HEK293 (cell line): ENCODE results near the gene RNF227.

Experiments used
- KLF7 ChIP-seq: fragments of 450-650 bp; formaldehyde crosslinking; IDR thresholded peaks from 2 replicates; pipeline ENCODE4 v1.5.1; 2016; ENCODE audit warnings: missing biosample characterization, missing genetic modification characterization, borderline replicate concordance
- OSR2 ChIP-seq: fragments of 450-650 bp; formaldehyde crosslinking; IDR thresholded peaks from 2 replicates; pipeline ENCODE4 v1.5.1; 2016; ENCODE audit warnings: missing biosample characterization, missing genetic modification characterization
- RBAK ChIP-seq: fragments of 450-650 bp; formaldehyde crosslinking; IDR thresholded peaks from 2 replicates; pipeline ENCODE4 v1.5.1; 2016; ENCODE audit warnings: missing biosample characterization, missing genetic modification characterization
- ZBTB10 ChIP-seq: fragments of 450-650 bp; formaldehyde crosslinking; IDR thresholded peaks from 2 replicates; pipeline ENCODE4 v1.5.1; 2016; ENCODE audit warnings: missing biosample characterization, missing genetic modification characterization
- ZBTB26 ChIP-seq: fragments of 450-650 bp; formaldehyde crosslinking; optimal IDR thresholded peaks from 2 replicates; pipeline ENCODE3; 2016; ENCODE audit warnings: missing biosample characterization, mild to moderate bottlenecking, missing genetic modification characterization
- ZBTB48 ChIP-seq: fragments of 450-650 bp; formaldehyde crosslinking; IDR thresholded peaks from 2 replicates; pipeline ENCODE4 v1.5.1; 2016; ENCODE audit warnings: missing biosample characterization, missing genetic modification characterization
- ZBTB8A ChIP-seq: fragments of 450-650 bp; formaldehyde crosslinking; IDR thresholded peaks from 2 replicates; pipeline ENCODE4 v1.5.1; 2016; ENCODE audit warnings: missing biosample characterization, missing genetic modification characterization
- ZFP3 ChIP-seq: fragments of 450-650 bp; formaldehyde crosslinking; IDR thresholded peaks from 2 replicates; pipeline ENCODE4 v1.5.1; 2016; ENCODE audit warnings: low read depth, missing biosample characterization, missing genetic modification characterization
- ZNF132 ChIP-seq: fragments of 450-650 bp; formaldehyde crosslinking; IDR thresholded peaks from 2 replicates; pipeline ENCODE4 v1.5.1; 2017; ENCODE audit warnings: missing biosample characterization, missing genetic modification characterization, borderline replicate concordance
- ZNF16 ChIP-seq: fragments of 450-650 bp; formaldehyde crosslinking; IDR thresholded peaks from 2 replicates; pipeline ENCODE4 v1.5.1; 2016; ENCODE audit warnings: low read depth, missing biosample characterization, missing genetic modification characterization
- ZNF174 ChIP-seq: fragments of 450-650 bp; formaldehyde crosslinking; IDR thresholded peaks from 2 replicates; pipeline ENCODE4 v1.5.0; 2017; ENCODE audit warnings: missing biosample characterization, mild to moderate bottlenecking, missing genetic modification characterization
- ZNF184 ChIP-seq: fragments of 450-650 bp; IDR thresholded peaks from 2 replicates; pipeline ENCODE4 v1.5.1; 2018; ENCODE audit warnings: missing biosample characterization, mild to moderate bottlenecking, missing genetic modification characterization
- ZNF2 ChIP-seq: fragments of 450-650 bp; formaldehyde crosslinking; IDR thresholded peaks from 2 replicates; pipeline ENCODE4 v1.5.1; 2016; ENCODE audit warnings: missing biosample characterization, missing genetic modification characterization
- ZNF214 ChIP-seq: fragments of 450-650 bp; formaldehyde crosslinking; IDR thresholded peaks from 2 replicates; pipeline ENCODE4 v1.5.1; 2017; ENCODE audit warnings: missing biosample characterization, mild to moderate bottlenecking, missing genetic modification characterization, borderline replicate concordance
- ZNF302 ChIP-seq: fragments of 450-650 bp; formaldehyde crosslinking; IDR thresholded peaks from 2 replicates; pipeline ENCODE4 v1.5.1; 2016; ENCODE audit warnings: missing biosample characterization, missing genetic modification characterization, low read depth
- ZNF362 ChIP-seq: fragments of 450-650 bp; formaldehyde crosslinking; IDR thresholded peaks from 2 replicates; pipeline ENCODE4 v1.5.1; 2016; ENCODE audit warnings: missing biosample characterization, missing genetic modification characterization
- ZNF366 ChIP-seq: fragments of 450-650 bp; formaldehyde crosslinking; conservative IDR thresholded peaks from 2 replicates; pipeline ENCODE4 v1.5.1; 2016; ENCODE audit warnings: missing biosample characterization, missing genetic modification characterization
- ZNF398 ChIP-seq: fragments of 450-650 bp; formaldehyde crosslinking; IDR thresholded peaks from 2 replicates; pipeline ENCODE4 v1.5.1; 2017; ENCODE audit warnings: missing biosample characterization, missing genetic modification characterization
- ZNF623 ChIP-seq: fragments of 450-650 bp; formaldehyde crosslinking; IDR thresholded peaks from 2 replicates; pipeline ENCODE4 v1.5.1; 2016; ENCODE audit warnings: missing biosample characterization, missing genetic modification characterization
- ZNF629 ChIP-seq: fragments of 450-650 bp; formaldehyde crosslinking; IDR thresholded peaks from 2 replicates; pipeline ENCODE4 v1.5.1; 2017; ENCODE audit warnings: missing biosample characterization, missing genetic modification characterization
- ZNF660 ChIP-seq: fragments of 450-650 bp; IDR thresholded peaks from 2 replicates; pipeline ENCODE4 v1.5.1; 2018; ENCODE audit warnings: missing biosample characterization, mild to moderate bottlenecking, missing genetic modification characterization
- ZNF776 ChIP-seq: fragments of 450-650 bp; formaldehyde crosslinking; IDR thresholded peaks from 2 replicates; pipeline ENCODE4 v1.5.0; 2017; ENCODE audit warnings: missing biosample characterization, missing genetic modification characterization, borderline replicate concordance
- ZNF843 ChIP-seq: fragments of 450-650 bp; formaldehyde crosslinking; IDR thresholded peaks from 2 replicates; pipeline ENCODE4 v1.5.1; 2016; ENCODE audit warnings: missing biosample characterization, missing genetic modification characterization
- ZSCAN4 ChIP-seq: fragments of 450-650 bp; formaldehyde crosslinking; IDR thresholded peaks from 2 replicates; pipeline ENCODE4 v1.5.1; 2017; ENCODE audit warnings: missing biosample characterization, missing genetic modification characterization
- ZSCAN5A ChIP-seq: fragments of 450-650 bp; formaldehyde crosslinking; IDR thresholded peaks from 2 replicates; pipeline ENCODE4 v1.5.1; 2016; ENCODE audit warnings: missing biosample characterization, missing genetic modification characterization

RNF227 gene

GRCh38 chr17:7887482-7888183 is 28.5 kb downstream of the RNF227 start (continued):
- TF ChIP-seq ZBTB26 (tag by site-specific recombination), result peak; percentile 28
- TF ChIP-seq ZNF16 (tag by site-specific recombination), result no peak
- peak; percentile 89; the same call in 1 of the 2 replicates for TF ChIP-seq ZNF2
- no peak for TF ChIP-seq ZNF174 (tag by site-specific recombination)
- peak; percentile 54 for TF ChIP-seq ZNF629 (tag by site-specific recombination)
- TF ChIP-seq ZNF214 (tag by site-specific recombination), result no peak
- TF ChIP-seq ZNF776 (tag by site-specific recombination), result no peak
- TF ChIP-seq ZNF132, result no peak
- TF ChIP-seq ZBTB48 (tag by site-specific recombination), result peak; percentile 95
- peak; percentile 82 for TF ChIP-seq ZBTB8A
- no peak for TF ChIP-seq ZNF362 (tag by site-specific recombination)
- no peak; the same call in 1 of the 2 replicates for TF ChIP-seq KLF7 (tag by site-specific recombination)
- TF ChIP-seq ZNF660 (tag by site-specific recombination), result 0 out of 2 replicates have a peak, but pooled peaks have one; percentile 26
- no peak for TF ChIP-seq RBAK (tag by site-specific recombination)
- peak; percentile 58; the same call in 1 of the 2 replicates for TF ChIP-seq ZBTB10
- no peak for TF ChIP-seq ZFP3
- peak; percentile 98 for TF ChIP-seq ZNF398 (tag by site-specific recombination)
- TF ChIP-seq ZSCAN5A (tag by site-specific recombination), result no peak
- TF ChIP-seq ZSCAN4, result peak; percentile 85
- TF ChIP-seq ZNF366 (tag by site-specific recombination), result peak; percentile 95
- TF ChIP-seq ZNF843 (tag by site-specific recombination), result peak; percentile 59
- no peak for TF ChIP-seq ZNF623 (tag by site-specific recombination)
- TF ChIP-seq OSR2 (tag by site-specific recombination), result peak; percentile 19; the same call in 1 of the 2 replicates
- TF ChIP-seq ZNF184 (tag by site-specific recombination), result 0 out of 2 replicates have a peak, but pooled peaks have one; percentile 16
- TF ChIP-seq ZNF302 (tag by site-specific recombination), result no peak
